ENCODE results near the gene MTAP.

Gene MTAP

GRCh38 chr9:21935631-21936030, 133.2 kb downstream of the MTAP start:
- Histone ChIP-seq H3K4me2 (ENCODE audit: low read depth, low read length) (no peak overlapping the region), H3K27ac (ENCODE audit: low read length) (no peak overlapping the region), H3K9me3 (replicated peaks; ENCODE audit: insufficient read depth, low read length) (no peaks in the 10 kb centered on the region), H3F3A (ENCODE audit: insufficient read depth, low read length) (no peaks in the 10 kb centered on the region), H3K79me2 (ENCODE audit: low read length) (no peaks in the 10 kb centered on the region), H3K4me3 (ENCODE audit: low read length) (no peak overlapping the region), H4K20me1 (ENCODE audit: insufficient read depth, low read length) (no peaks in the 10 kb centered on the region), H3K4me1 (ENCODE audit: low read length) (no peaks in the 10 kb centered on the region), H2AFZ (ENCODE audit: low read length) (no peak overlapping the region), H3K36me3 (replicated peaks; ENCODE audit: insufficient read depth, low read length) (no peaks in the 10 kb centered on the region), H3K9ac (ENCODE audit: low read length) (no peak overlapping the region), H3K9me2 (replicated peaks; ENCODE audit: insufficient read depth, low read length) (no peaks in the 10 kb centered on the region), H3K27me3 (replicated peaks; ENCODE audit: insufficient read depth, low read length) (no peaks in the 10 kb centered on the region)
- no peak for TF ChIP-seq EZH2phosphoT487 (IDR thresholded peaks at IDR 0.05; ENCODE audit: low read length)
- TF ChIP-seq EZH2 (optimal IDR thresholded peaks at IDR 0.05; ENCODE audit: low read depth, low read length): no peak
- no peak for TF ChIP-seq CTCF (IDR thresholded peaks at IDR 0.05; ENCODE audit: low read length)
- no peak for DNase-seq

- Histone ChIP-seq H3K9me3 (replicated peaks; ENCODE audit: insufficient read depth, low read length) (no peaks in the 10 kb centered on the region), H2AFZ (ENCODE audit: low read length) (no peak overlapping the region), H3K4me3 (ENCODE audit: low read length) (no peak overlapping the region), H3K4me1 (ENCODE audit: low read length) (no peaks in the 10 kb centered on the region), H3K9ac (ENCODE audit: low read length) (no peak overlapping the region), H3K4me2 (ENCODE audit: low read depth, low read length) (no peak overlapping the region), H4K20me1 (ENCODE audit: insufficient read depth, low read length) (no peaks in the 10 kb centered on the region), H3K27me3 (replicated peaks; ENCODE audit: insufficient read depth, low read length) (no peaks in the 10 kb centered on the region), H3K27ac (ENCODE audit: low read length) (no peak overlapping the region), H3K9me2 (replicated peaks; ENCODE audit: insufficient read depth, low read length) (no peaks in the 10 kb centered on the region), H3K79me2 (ENCODE audit: low read length) (no peaks in the 10 kb centered on the region), H3F3A (ENCODE audit: insufficient read depth, low read length) (no peaks in the 10 kb centered on the region), H3K36me3 (replicated peaks; ENCODE audit: insufficient read depth, low read length) (no peaks in the 10 kb centered on the region)
- no peak for TF ChIP-seq EZH2phosphoT487 (IDR thresholded peaks at IDR 0.05; ENCODE audit: low read length)
- DNase-seq: no peak
Observed at GRCh38 chr9:21936161-21936560, 133.7 kb downstream of the MTAP start.

GRCh38 chr9:21941337-21941995, 139.0 kb downstream of the MTAP start:
- no peak overlapping the region for H3K4me3 ChIP-seq (ENCODE audit: low read length)
- DNase-seq: no peak
- TF ChIP-seq EZH2phosphoT487 (IDR thresholded peaks at IDR 0.05; ENCODE audit: low read length) (no peak), EZH2 (optimal IDR thresholded peaks at IDR 0.05; ENCODE audit: low read depth, low read length) (no peak), CTCF (IDR thresholded peaks at IDR 0.05; ENCODE audit: low read length) (no peak)

GRCh38 chr9:21943464-21943863, 141.0 kb downstream of the MTAP start:
- H3K9ac ChIP-seq (ENCODE audit: low read length): no peak overlapping the region
- H3K9me2 ChIP-seq (replicated peaks; ENCODE audit: insufficient read depth, low read length): no peaks in the 10 kb centered on the region
- H3K9me3 ChIP-seq (replicated peaks; ENCODE audit: insufficient read depth, low read length): no peaks in the 10 kb centered on the region
- H3F3A ChIP-seq (ENCODE audit: insufficient read depth, low read length): no peaks in the 10 kb centered on the region
- H3K4me3 ChIP-seq (ENCODE audit: low read length): no peak overlapping the region
- no peaks in the 10 kb centered on the region for H3K4me1 ChIP-seq (ENCODE audit: low read length)
- no peak overlapping the region for H3K4me2 ChIP-seq (ENCODE audit: low read depth, low read length)
- no peaks in the 10 kb centered on the region for H3K27me3 ChIP-seq (replicated peaks; ENCODE audit: insufficient read depth, low read length)
- TF ChIP-seq EZH2 (optimal IDR thresholded peaks at IDR 0.05; ENCODE audit: low read depth, low read length): no peak
- TF ChIP-seq EZH2phosphoT487 (IDR thresholded peaks at IDR 0.05; ENCODE audit: low read length): no peak
- TF ChIP-seq CTCF (IDR thresholded peaks at IDR 0.05; ENCODE audit: low read length): no peak
- H2AFZ ChIP-seq (ENCODE audit: low read length): no peak overlapping the region
- H3K36me3 ChIP-seq (replicated peaks; ENCODE audit: insufficient read depth, low read length): no peaks in the 10 kb centered on the region
- DNase-seq: no peak
- no peaks in the 10 kb centered on the region for H3K79me2 ChIP-seq (ENCODE audit: low read length)
- no peak overlapping the region for H3K27ac ChIP-seq (ENCODE audit: low read length)
- no peaks in the 10 kb centered on the region for H4K20me1 ChIP-seq (ENCODE audit: insufficient read depth, low read length)

More at GRCh38 chr9:21941337-21941995, 139.0 kb downstream of the MTAP start:
- H4K20me1 ChIP-seq (ENCODE audit: insufficient read depth, low read length): no peaks in the 10 kb centered on the region
- no peak overlapping the region for H3K9ac ChIP-seq (ENCODE audit: low read length)
- H3K27ac ChIP-seq (ENCODE audit: low read length): no peak overlapping the region
- H3K79me2 ChIP-seq (ENCODE audit: low read length): no peaks in the 10 kb centered on the region
- H3K9me2 ChIP-seq (replicated peaks; ENCODE audit: insufficient read depth, low read length): no peaks in the 10 kb centered on the region
- no peaks in the 10 kb centered on the region for H3F3A ChIP-seq (ENCODE audit: insufficient read depth, low read length)
- no peaks in the 10 kb centered on the region for H3K27me3 ChIP-seq (replicated peaks; ENCODE audit: insufficient read depth, low read length)
- no peak overlapping the region for H2AFZ ChIP-seq (ENCODE audit: low read length)
- no peaks in the 10 kb centered on the region for H3K36me3 ChIP-seq (replicated peaks; ENCODE audit: insufficient read depth, low read length)
- no peaks in the 10 kb centered on the region for H3K9me3 ChIP-seq (replicated peaks; ENCODE audit: insufficient read depth, low read length)
- no peaks in the 10 kb centered on the region for H3K4me1 ChIP-seq (ENCODE audit: low read length)
- no peak overlapping the region for H3K4me2 ChIP-seq (ENCODE audit: low read depth, low read length)

Measured in MM.1S (cell line).